ENCODE results near the gene ZNF397.

ZNF397 gene

DNA sequence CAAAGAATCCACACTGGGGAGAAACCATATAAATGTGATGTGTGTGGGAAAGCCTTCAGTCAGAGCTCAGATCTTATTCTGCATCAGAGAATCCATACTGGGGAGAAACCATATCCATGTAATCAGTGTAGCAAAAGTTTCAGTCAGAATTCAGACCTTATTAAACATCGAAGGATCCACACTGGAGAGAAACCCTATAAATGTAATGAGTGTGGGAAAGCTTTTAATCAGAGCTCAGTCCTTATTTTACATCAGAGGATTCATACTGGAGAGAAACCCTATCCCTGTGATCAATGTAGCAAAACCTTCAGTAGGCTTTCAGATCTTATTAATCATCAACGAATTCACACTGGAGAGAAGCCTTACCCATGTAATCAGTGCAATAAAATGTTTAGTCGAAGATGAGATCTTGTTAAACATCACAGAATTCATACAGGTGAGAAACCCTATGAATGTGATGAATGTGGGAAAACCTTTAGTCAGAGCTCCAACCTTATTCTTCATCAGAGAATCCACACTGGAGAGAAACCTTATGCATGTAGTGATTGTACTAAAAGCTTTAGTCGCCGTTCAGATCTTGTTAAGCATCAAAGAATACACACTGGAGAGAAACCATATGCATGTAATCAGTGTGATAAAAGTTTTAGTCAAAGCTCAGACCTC lies 65.9 kb downstream of the ZNF397 start:
- DNase-seq = no peak
